ENCODE data around the gene MAP2K6. TPM values are rescaled to one million over a fixed set of nuclear protein-coding genes. Genes with fewer than 3 reads are reported as not detected.
A peak's percentile ranks its signal among the peaks of the same experiment; 100 is the strongest.

Gene MAP2K6
- total RNA-seq, 2 experiments from 2014 or later = 6.3 to 8.8 TPM

- CTCF ChIA-PET = interaction anchor here (1.7 kb wide), 1 partner anchor 17 kb away, joined by 7 read pairs; no protein-coding TSS in a partner anchor
These were observed 2.7 kb upstream of the MAP2K6 start for GRCh38 chr17:69411766-69412165.

DNA sequence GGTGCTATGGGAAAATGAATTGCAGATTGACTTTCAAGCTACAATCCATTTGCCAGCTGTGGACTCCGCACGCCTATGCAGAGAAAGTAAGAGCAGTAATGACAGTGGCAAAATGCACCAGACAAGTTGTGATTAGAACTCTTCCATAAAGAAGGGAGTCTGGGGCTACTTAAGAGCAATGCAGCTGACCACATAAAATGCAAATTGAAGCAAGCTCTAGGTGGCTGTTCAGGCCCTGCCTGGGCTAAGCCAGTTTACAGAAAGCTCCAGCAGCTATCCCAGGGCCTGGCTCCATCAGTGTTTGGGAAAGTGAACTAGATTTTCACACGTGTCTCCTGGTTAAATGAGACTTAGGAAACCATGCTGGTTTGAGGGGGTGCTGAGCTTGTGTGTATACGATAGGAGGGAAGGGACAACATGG is 2.2 kb upstream of the MAP2K6 start:
- CTCF ChIA-PET = interaction anchor here (1.7 kb wide), 1 partner anchor 17 kb away, joined by 7 read pairs; no protein-coding TSS in a partner anchor
- Mint-ChIP-seq H3K9me3 (ENCODE audit: low read depth) (no peaks in the 10 kb centered on the region), H3K36me3 (no peaks in the 10 kb centered on the region), H3K4me3 (no peak overlapping the region), H3K27me3 (no peaks in the 10 kb centered on the region), H3K27ac (no peak overlapping the region), H3K4me1 (peaks cover 4% of the 10 kb centered on the region)
- DNase-seq (no peak), ATAC-seq (no peak)

More at GRCh38 chr17:69411766-69412165, 2.7 kb upstream of the MAP2K6 start:
- no peak for ATAC-seq
- no peak overlapping the region for H3K4me3 Mint-ChIP-seq
- H3K9me3 Mint-ChIP-seq (ENCODE audit: low read depth) = no peaks in the 10 kb centered on the region
- H3K4me1 Mint-ChIP-seq = peaks cover 4% of the 10 kb centered on the region
- H3K27me3 Mint-ChIP-seq = no peaks in the 10 kb centered on the region
- no peak overlapping the region for H3K27ac Mint-ChIP-seq
- no peaks in the 10 kb centered on the region for H3K36me3 Mint-ChIP-seq
- no peak for DNase-seq

GRCh38 chr17:69415431-69415830 is 934 bp downstream of the MAP2K6 start:
- Mint-ChIP-seq H3K27me3 (no peaks in the 10 kb centered on the region), H3K9me3 (ENCODE audit: low read depth) (no peaks in the 10 kb centered on the region), H3K27ac (no peak overlapping the region), H3K4me3 (no peak overlapping the region), H3K36me3 (no peaks in the 10 kb centered on the region), H3K4me1 (peaks cover 10% of the 10 kb centered on the region)
- CTCF ChIA-PET = interaction anchor here (1.0 to 2.7 kb wide), 6 partner anchors 10 to 109 kb away, joined by 3 to 16 read pairs (median 9); no protein-coding TSS in a partner anchor
- DNase-seq (no peak), ATAC-seq (no peak)

GRCh38 chr17:69417545-69418483 is 3.3 kb downstream of the MAP2K6 start:
- no peak for ATAC-seq
- Mint-ChIP-seq H3K9me3 (ENCODE audit: low read depth) (no peaks in the 10 kb centered on the region), H3K4me3 (no peak overlapping the region), H3K27me3 (no peaks in the 10 kb centered on the region), H3K4me1 (peaks cover 15% of the 10 kb centered on the region), H3K27ac (no peak overlapping the region), H3K36me3 (peaks cover 2% of the 10 kb centered on the region)
- CTCF ChIA-PET = interaction anchor here (0.8 to 1.5 kb wide), 2 partner anchors 14 to 91 kb away, joined by 3 read pairs; partner anchors contain the start of gene ABCA5
- no peak for DNase-seq

DNA sequence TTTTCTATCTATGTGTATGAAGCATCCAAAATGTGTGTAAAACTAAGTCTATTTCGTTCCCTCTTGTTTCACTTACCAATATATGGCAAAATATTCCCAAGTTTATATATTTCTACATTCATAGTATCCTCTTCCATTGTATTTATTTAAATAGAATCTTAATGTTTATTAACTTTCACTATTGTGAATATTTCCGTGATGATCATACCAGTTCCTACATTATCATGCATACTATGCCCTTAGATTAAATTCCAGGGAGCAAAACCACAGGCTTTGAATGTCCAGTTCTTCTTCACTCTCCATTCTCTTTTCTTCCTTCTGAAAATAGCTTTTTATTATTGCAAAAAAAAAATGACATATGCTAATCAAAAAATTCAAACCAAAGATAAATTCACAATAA is 4.0 kb downstream of the MAP2K6 start:
- H3K36me3 Mint-ChIP-seq = peaks cover 4% of the 10 kb centered on the region
- H3K4me1 Mint-ChIP-seq = peaks cover 22% of the 10 kb centered on the region
- no peak for ATAC-seq
- DNase-seq = no peak
- no peaks in the 10 kb centered on the region for H3K27me3 Mint-ChIP-seq
- H3K9me3 Mint-ChIP-seq (ENCODE audit: low read depth) = no peaks in the 10 kb centered on the region
- H3K4me3 Mint-ChIP-seq = no peak overlapping the region
- no peak overlapping the region for H3K27ac Mint-ChIP-seq
- CTCF ChIA-PET = interaction anchor here (0.8 to 1.5 kb wide), 2 partner anchors 15 to 92 kb away, joined by 3 read pairs; partner anchors contain the start of gene ABCA5

GRCh38 chr17:69423450-69423849 is 9.0 kb downstream of the MAP2K6 start:
- DNase-seq (peak; percentile 53), ATAC-seq (peak; percentile 86)
- peaks cover 43% of the 10 kb centered on the region for H3K4me1 Mint-ChIP-seq
- H3K27ac Mint-ChIP-seq = peak overlapping the region; percentile 80
- peaks cover 13% of the 10 kb centered on the region for H3K36me3 Mint-ChIP-seq
- peak overlapping the region; percentile 1 for H3K4me3 Mint-ChIP-seq
- no peaks in the 10 kb centered on the region for H3K27me3 Mint-ChIP-seq
- H3K9me3 Mint-ChIP-seq (ENCODE audit: low read depth) = no peaks in the 10 kb centered on the region
- CTCF ChIA-PET = interaction anchor here (0.7 to 4.3 kb wide), 3 partner anchors 9 to 99 kb away, joined by 3 to 16 read pairs (median 4); partner anchors contain the start of gene MAP2K6

- Mint-ChIP-seq H3K27me3 (no peaks in the 10 kb centered on the region), H3K4me1 (peaks cover 44% of the 10 kb centered on the region), H3K4me3 (no peak overlapping the region), H3K36me3 (peaks cover 13% of the 10 kb centered on the region), H3K9me3 (ENCODE audit: low read depth) (no peaks in the 10 kb centered on the region), H3K27ac (peak overlapping the region; percentile 49)
- ATAC-seq (no peak), DNase-seq (no peak)
- CTCF ChIA-PET = interaction anchor here (1.1 to 4.3 kb wide), 2 partner anchors 10 to 98 kb away, joined by 4 to 16 read pairs; partner anchors contain the start of gene MAP2K6
These were observed 10.0 kb downstream of the MAP2K6 start for GRCh38 chr17:69424287-69425041.

DNA sequence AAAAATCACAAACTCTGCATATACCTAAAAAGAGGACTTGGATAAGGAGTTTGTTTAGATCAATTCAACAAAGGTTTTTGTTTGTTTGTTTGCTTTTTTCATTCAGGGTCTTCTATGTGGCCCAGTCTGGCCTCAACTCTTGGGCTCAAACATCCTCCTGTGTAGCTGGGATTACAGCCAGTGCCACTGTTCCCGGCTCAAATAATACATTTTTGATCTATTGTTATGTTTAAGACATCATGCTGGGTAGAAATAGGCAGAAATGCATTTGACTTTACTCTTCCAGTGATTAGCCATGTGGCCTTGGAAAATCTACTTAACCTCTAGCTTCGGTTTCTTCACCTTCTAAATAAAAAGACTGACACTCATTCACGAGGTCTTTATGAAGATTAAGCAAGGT is 11.5 kb downstream of the MAP2K6 start:
- CTCF ChIA-PET = interaction anchor here (0.7 to 4.3 kb wide), 2 partner anchors 11 to 12 kb away, joined by 4 to 16 read pairs; partner anchors contain the start of gene MAP2K6
- DNase-seq (no peak), ATAC-seq (no peak)
- H3K4me3 Mint-ChIP-seq = no peak overlapping the region
- no peaks in the 10 kb centered on the region for H3K9me3 Mint-ChIP-seq (ENCODE audit: low read depth)
- H3K27me3 Mint-ChIP-seq = no peaks in the 10 kb centered on the region
- H3K36me3 Mint-ChIP-seq = peaks cover 15% of the 10 kb centered on the region
- H3K27ac Mint-ChIP-seq = peak overlapping the region; percentile 30
- peaks cover 57% of the 10 kb centered on the region for H3K4me1 Mint-ChIP-seq

DNA sequence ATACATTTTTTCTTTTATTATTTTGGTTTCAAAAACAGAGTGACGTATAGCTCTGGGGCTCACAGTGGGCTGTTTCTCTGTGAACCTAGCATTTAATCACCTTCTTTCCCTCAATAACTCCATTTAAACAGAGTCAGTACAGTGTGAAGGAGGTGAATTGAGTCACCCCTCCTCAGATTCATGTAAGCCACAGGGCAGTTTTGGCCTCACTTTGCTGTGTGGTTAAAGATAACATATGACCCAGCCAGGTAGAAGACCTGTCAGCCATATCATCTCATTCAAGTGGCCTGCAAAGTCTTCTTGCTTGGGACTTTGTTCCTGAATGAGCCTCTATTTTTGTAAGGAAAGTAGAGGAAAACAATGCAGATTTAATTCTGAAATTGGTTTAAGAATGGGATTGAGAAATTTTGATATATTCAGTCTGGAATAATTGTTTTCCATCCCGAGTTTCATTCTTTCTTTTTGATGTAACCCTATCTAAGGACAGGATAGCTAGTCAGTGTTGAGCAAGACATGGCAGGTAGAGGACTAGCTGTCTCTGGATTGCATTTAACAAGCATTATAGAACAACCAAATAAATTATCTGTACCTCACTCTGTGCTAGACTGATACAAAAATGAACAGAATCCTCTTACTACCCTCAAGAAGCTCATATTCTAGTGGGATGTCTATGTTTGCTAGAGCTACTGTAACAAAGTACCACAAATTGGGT is 13.1 kb downstream of the MAP2K6 start:
- DNase-seq (no peak), ATAC-seq (no peak)
- Mint-ChIP-seq H3K27me3 (no peaks in the 10 kb centered on the region), H3K27ac (no peak overlapping the region), H3K4me3 (no peak overlapping the region), H3K4me1 (peaks cover 50% of the 10 kb centered on the region), H3K9me3 (ENCODE audit: low read depth) (no peaks in the 10 kb centered on the region), H3K36me3 (peaks cover 12% of the 10 kb centered on the region)
- CTCF ChIA-PET = no interaction called here

DNA sequence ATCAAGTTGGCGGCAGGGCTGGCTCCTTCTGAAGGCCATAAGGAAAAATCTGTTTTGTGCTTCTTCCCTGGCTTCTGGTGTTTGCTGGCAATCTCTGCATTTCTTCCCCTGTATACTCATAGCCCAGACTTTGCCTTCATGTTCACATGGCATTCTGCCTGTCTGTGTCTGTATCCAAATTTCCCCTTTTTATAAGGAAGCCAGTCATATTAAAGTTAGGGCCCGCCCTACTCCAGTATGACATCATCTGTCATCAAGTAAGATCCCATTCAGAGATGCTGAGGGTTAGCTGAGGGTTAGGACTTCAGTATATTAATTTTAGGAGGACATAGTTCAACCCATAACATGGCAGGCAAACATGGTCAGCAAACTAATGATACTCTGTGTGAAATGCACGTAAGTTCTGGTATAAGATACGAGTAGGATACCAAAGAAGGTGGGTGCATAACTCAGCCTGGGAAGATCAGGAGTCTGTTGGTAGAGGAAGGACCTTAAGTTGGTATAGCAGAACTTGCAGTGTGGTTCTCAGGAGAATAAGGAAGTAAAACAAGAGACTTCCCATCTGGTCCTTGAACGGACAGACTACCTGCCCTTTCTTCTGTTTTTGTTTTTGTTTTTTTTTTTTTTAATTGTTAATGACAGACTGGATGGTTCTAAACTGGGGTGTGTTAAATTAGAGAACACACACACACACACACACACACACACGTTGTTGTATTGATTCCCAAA is 13.9 kb downstream of the MAP2K6 start:
- Mint-ChIP-seq H3K4me3 (no peak overlapping the region), H3K36me3 (peaks cover 11% of the 10 kb centered on the region), H3K4me1 (peaks cover 43% of the 10 kb centered on the region), H3K9me3 (ENCODE audit: low read depth) (no peaks in the 10 kb centered on the region), H3K27ac (no peak overlapping the region), H3K27me3 (no peaks in the 10 kb centered on the region)
- ATAC-seq (no peak), DNase-seq (no peak)
- CTCF ChIA-PET = no interaction called here

DNA sequence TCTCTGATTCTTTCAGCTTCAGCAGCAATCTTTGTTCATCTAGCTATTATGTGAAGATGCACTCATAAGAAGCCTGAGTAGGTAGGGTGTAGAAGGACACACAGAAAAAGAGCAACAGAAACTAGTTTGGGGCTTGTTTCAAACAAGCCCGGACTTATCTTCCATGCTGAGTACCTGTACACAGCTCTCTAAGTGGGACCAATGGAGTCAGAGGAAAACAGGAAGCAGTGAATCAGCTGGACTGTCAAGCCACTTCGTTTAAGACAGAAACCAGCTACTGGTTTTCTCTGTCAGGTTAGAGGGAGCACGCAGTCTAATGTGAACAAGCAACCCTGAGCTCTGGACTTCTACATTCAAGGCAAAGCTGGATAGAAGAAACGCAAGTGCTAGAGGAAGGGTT is 16.0 kb downstream of the MAP2K6 start:
- Mint-ChIP-seq H3K4me3 (no peak overlapping the region), H3K4me1 (peaks cover 27% of the 10 kb centered on the region), H3K9me3 (ENCODE audit: low read depth) (no peaks in the 10 kb centered on the region), H3K36me3 (peaks cover 9% of the 10 kb centered on the region), H3K27ac (no peak overlapping the region), H3K27me3 (no peaks in the 10 kb centered on the region)
- no peak for ATAC-seq
- CTCF ChIA-PET = no interaction called here
- DNase-seq = no peak

DNA sequence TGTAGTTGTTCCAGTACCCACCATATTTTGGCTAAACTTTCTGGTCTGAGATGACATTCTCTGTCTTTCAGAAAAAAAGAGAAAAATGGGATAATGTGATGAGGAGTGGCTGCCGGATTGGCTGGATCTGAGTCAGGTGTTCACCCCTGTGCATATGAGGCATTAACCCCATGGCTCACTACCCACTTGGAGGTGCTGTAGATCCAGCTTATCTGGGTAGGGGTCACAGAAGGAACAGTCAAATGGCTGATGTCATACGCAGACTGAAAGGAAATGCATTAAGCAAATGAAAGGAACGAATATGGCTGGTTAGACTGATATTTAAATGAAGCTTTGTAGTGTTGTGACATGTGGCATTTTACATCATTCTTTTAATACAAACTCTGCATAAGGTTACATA is 17.3 kb downstream of the MAP2K6 start:
- H3K9me3 Mint-ChIP-seq (ENCODE audit: low read depth) = no peaks in the 10 kb centered on the region
- H3K27ac Mint-ChIP-seq = no peak overlapping the region
- peaks cover 20% of the 10 kb centered on the region for H3K4me1 Mint-ChIP-seq
- no peak overlapping the region for H3K4me3 Mint-ChIP-seq
- no peaks in the 10 kb centered on the region for H3K27me3 Mint-ChIP-seq
- no peak for DNase-seq
- peaks cover 1% of the 10 kb centered on the region for H3K36me3 Mint-ChIP-seq
- no peak for ATAC-seq
- CTCF ChIA-PET = no interaction called here
